Measurements from ENCODE around the gene RABEPK. TPM values are rescaled to one million over a fixed set of nuclear protein-coding genes. Genes with fewer than 3 reads are reported as not detected.
"Not testable (repeated sequence)": the region's sequence is repeated elsewhere in the genome, so short reads cannot be mapped to it uniquely, and the experiment has no call there.

RABEPK gene
- total and polyA plus RNA-seq, 7 experiments from 2014 or later, result 10.7 to 52.5 (median 17.5) TPM

GRCh38 chr9:125233678-125234077 is 33.3 kb downstream of the RABEPK start:
- H3K4me3 ChIP-seq (ENCODE audit: low read length), result no peak overlapping the region
- ATAC-seq (peak; percentile 12), DNase-seq (no peak)
- Mint-ChIP-seq H3K4me3 (no peak overlapping the region), H3K27me3 (no peaks in the 10 kb centered on the region), H3K9me3 (no peaks in the 10 kb centered on the region), H3K36me3 (peaks cover 9 to 43% (median 34%) of the 10 kb centered on the region in 5 donors), H3K4me1 (peaks cover 24 to 40% (median 37%) of the 10 kb centered on the region in 7 donors), H3K27ac (peak overlapping the region in 3 of 9 donors; percentile 7 to 43 (median 14))
- POLR2A ChIA-PET, result interaction anchor here (1.1 to 5.5 kb wide), 2 partner anchors 9 to 34 kb away, joined by 3 to 37 read pairs; partner anchors contain the start of gene RABEPK
- CTCF ChIA-PET, result no interaction called here
- H3K36me3 ChIP-seq (ENCODE audit: control insufficient read depth in 2 of 3, insufficient read depth in 3 of 3, low read length in 3 of 3), result peaks cover 17 to 80% (median 26%) of the 10 kb centered on the region in 3 experiments
- H3K9me3 ChIP-seq (ENCODE audit: control insufficient read depth in 2 of 3, low read length in 3 of 3), result no peaks in the 10 kb centered on the region
- H3K4me1 ChIP-seq (ENCODE audit: control insufficient read depth in 2 of 2, insufficient read depth in 2 of 2, low read length in 2 of 2), result peaks cover 25 to 31% of the 10 kb centered on the region in 2 donors
- intact Hi-C loops (cut with micrococcal nuclease), result no loop called here
- no peak overlapping the region for H3K27ac ChIP-seq (ENCODE audit: low read depth, low read length)
- H3K27me3 ChIP-seq (ENCODE audit: control insufficient read depth in 2 of 2, insufficient read depth in 2 of 2, low read length in 2 of 2), result no peaks in the 10 kb centered on the region

- H3K4me3 ChIP-seq (ENCODE audit: low read length); ATAC-seq; H3K9me3 ChIP-seq (ENCODE audit: control insufficient read depth in 2 of 3, low read length in 3 of 3); H3K9me3 Mint-ChIP-seq; CTCF ChIA-PET; intact Hi-C loops (cut with micrococcal nuclease); H3K27ac ChIP-seq (ENCODE audit: low read depth, low read length); H3K4me3 Mint-ChIP-seq; H3K27me3 Mint-ChIP-seq; H3K27me3 ChIP-seq (ENCODE audit: control insufficient read depth in 2 of 2, insufficient read depth in 2 of 2, low read length in 2 of 2); DNase-seq: not testable (repeated sequence)
- POLR2A ChIA-PET, result interaction anchor here (0.6 to 5.5 kb wide), 3 partner anchors 9 to 39 kb away, joined by 3 to 37 read pairs (median 3); partner anchors contain the start of gene RABEPK
- Mint-ChIP-seq H3K4me1 (peaks cover 29 to 44% (median 41%) of the 10 kb centered on the region in 7 donors), H3K27ac (peak overlapping the region in 2 of 9 donors; percentile 33 to 56), H3K36me3 (peaks cover 9 to 47% (median 38%) of the 10 kb centered on the region in 5 donors)
- Histone ChIP-seq H3K36me3 (ENCODE audit: control insufficient read depth in 2 of 3, insufficient read depth in 3 of 3, low read length in 3 of 3) (peaks cover 20 to 83% (median 30%) of the 10 kb centered on the region in 3 experiments), H3K4me1 (ENCODE audit: control insufficient read depth in 2 of 2, insufficient read depth in 2 of 2, low read length in 2 of 2) (peaks cover 29 to 36% of the 10 kb centered on the region in 2 donors)
Measured at GRCh38 chr9:125234099-125234498, 33.8 kb downstream of the RABEPK start.

- no peak for ATAC-seq
- Mint-ChIP-seq H3K9me3 (peaks cover 0 to 2% (median 0%) of the 10 kb centered on the region in 11 donors), H3K4me3 (peak overlapping the region in 9 of 10 donors; percentile 28 to 98 (median 58)), H3K36me3 (peaks cover 9 to 56% (median 35%) of the 10 kb centered on the region in 5 donors), H3K4me1 (peaks cover 31 to 54% (median 50%) of the 10 kb centered on the region in 7 donors), H3K27me3 (peaks cover 0 to under 1% (median 0%) of the 10 kb centered on the region in 5 donors), H3K27ac (peak overlapping the region in 8 of 9 donors; percentile 6 to 79 (median 46))
- H3K36me3 ChIP-seq (ENCODE audit: control insufficient read depth in 2 of 3, insufficient read depth in 3 of 3, low read length in 3 of 3), result peaks cover 24 to 76% (median 33%) of the 10 kb centered on the region in 3 experiments
- CTCF ChIA-PET, result interaction anchor here (1.3 kb wide), 1 partner anchor 12 kb away, joined by 3 read pairs; no protein-coding TSS in a partner anchor
- peaks cover 41 to 42% of the 10 kb centered on the region in 2 donors for H3K4me1 ChIP-seq (ENCODE audit: control insufficient read depth in 2 of 2, insufficient read depth in 2 of 2, low read length in 2 of 2)
- DNase-seq, result no peak
- no peaks in the 10 kb centered on the region for H3K9me3 ChIP-seq (ENCODE audit: control insufficient read depth in 2 of 3, low read length in 3 of 3)
- H3K4me3 ChIP-seq (ENCODE audit: low read length), result no peak overlapping the region
- POLR2A ChIA-PET, result interaction anchor here (0.6 to 5.5 kb wide), 4 partner anchors 25 to 50 kb away, joined by 3 to 37 read pairs (median 4); partner anchors contain the start of gene RABEPK
- intact Hi-C loops (cut with micrococcal nuclease), result no loop called here
- no peaks in the 10 kb centered on the region for H3K27me3 ChIP-seq (ENCODE audit: control insufficient read depth in 2 of 2, insufficient read depth in 2 of 2, low read length in 2 of 2)
- H3K27ac ChIP-seq (ENCODE audit: low read depth, low read length), result no peak overlapping the region
Measured at GRCh38 chr9:125235804-125236519, 35.6 kb downstream of the RABEPK start.

GRCh38 chr9:125236520-125237159 is 36.3 kb downstream of the RABEPK start:
- peaks cover 24 to 71% (median 33%) of the 10 kb centered on the region in 3 experiments for H3K36me3 ChIP-seq (ENCODE audit: control insufficient read depth in 2 of 3, insufficient read depth in 3 of 3, low read length in 3 of 3)
- H3K27me3 ChIP-seq (ENCODE audit: control insufficient read depth in 2 of 2, insufficient read depth in 2 of 2, low read length in 2 of 2); H3K27ac ChIP-seq (ENCODE audit: low read depth, low read length); intact Hi-C loops (cut with micrococcal nuclease); ATAC-seq; H3K27me3 Mint-ChIP-seq; H3K4me3 ChIP-seq (ENCODE audit: low read length); H3K9me3 ChIP-seq (ENCODE audit: control insufficient read depth in 2 of 3, low read length in 3 of 3); DNase-seq; H3K9me3 Mint-ChIP-seq: not testable (repeated sequence)
- ChIA-PET POLR2A (interaction anchor here (0.7 to 5.5 kb wide), 3 partner anchors 37 to 46 kb away, joined by 3 to 37 read pairs (median 5); partner anchors contain the start of gene RABEPK), CTCF (interaction anchor here (0.6 kb wide), 1 partner anchor 72 kb away, joined by 6 read pairs; no protein-coding TSS in a partner anchor)
- peaks cover 41 to 42% of the 10 kb centered on the region in 2 donors for H3K4me1 ChIP-seq (ENCODE audit: control insufficient read depth in 2 of 2, insufficient read depth in 2 of 2, low read length in 2 of 2)
- Mint-ChIP-seq H3K36me3 (peaks cover 9 to 59% (median 36%) of the 10 kb centered on the region in 5 donors), H3K27ac (peak overlapping the region; percentile 6 to 79 (median 43)), H3K4me3 (peak overlapping the region; percentile 0 to 98 (median 38)), H3K4me1 (peaks cover 31 to 55% (median 51%) of the 10 kb centered on the region in 7 donors)

GRCh38 chr9:125238127-125238914 is 38.0 kb downstream of the RABEPK start:
- Mint-ChIP-seq H3K9me3 (peaks cover 0 to 7% (median 0%) of the 10 kb centered on the region in 11 donors), H3K27ac (peak overlapping the region; percentile 15 to 100 (median 68)), H3K4me1 (peaks cover 34 to 63% (median 59%) of the 10 kb centered on the region in 7 donors), H3K36me3 (peaks cover 9 to 61% (median 36%) of the 10 kb centered on the region in 5 donors), H3K4me3 (peak overlapping the region; percentile 94 to 99 (median 98)), H3K27me3 (peaks cover 0 to 5% (median 0%) of the 10 kb centered on the region in 5 donors)
- Histone ChIP-seq H3K27ac (ENCODE audit: low read depth, low read length) (peak overlapping the region; percentile 37), H3K27me3 (ENCODE audit: control insufficient read depth in 2 of 2, insufficient read depth in 2 of 2, low read length in 2 of 2) (no peaks in the 10 kb centered on the region), H3K4me1 (ENCODE audit: control insufficient read depth in 2 of 2, insufficient read depth in 2 of 2, low read length in 2 of 2) (peaks cover 48 to 50% of the 10 kb centered on the region in 2 donors), H3K4me3 (ENCODE audit: low read length) (peak overlapping the region; percentile 2), H3K9me3 (ENCODE audit: control insufficient read depth in 2 of 3, low read length in 3 of 3) (no peaks in the 10 kb centered on the region), H3K36me3 (ENCODE audit: control insufficient read depth in 2 of 3, insufficient read depth in 3 of 3, low read length in 3 of 3) (peaks cover 24 to 63% (median 33%) of the 10 kb centered on the region in 3 experiments)
- ATAC-seq, result no peak
- intact Hi-C loops (cut with micrococcal nuclease), result no loop called here
- ChIA-PET CTCF (no interaction called here), POLR2A (interaction anchor here (0.7 to 5.5 kb wide), 5 partner anchors 13 to 68 kb away, joined by 4 to 37 read pairs (median 4); partner anchors contain the start of gene RABEPK)
- no peak for DNase-seq

Measured in naive thymus-derived CD4-positive, alpha-beta T cell (primary cell).